Natural killer cell (primary cell): ENCODE measurements around the gene PGF. TPM values are rescaled to one million over a fixed set of nuclear protein-coding genes. Genes with fewer than 3 reads are reported as not detected.

Source experiments
- ATAC-seq, 3 donors: fragments of 150-1000 bp in 2 of 3; fragments of 200-7000 bp in 1 of 3; cut with Tn5 transposase; 1 replicate in 1 of 3; 2 replicates in 2 of 3; pipeline ENCODE4 v1.10.0; 2021; ENCODE audit warnings: mild to moderate bottlenecking in 2 of 3, moderate library complexity in 2 of 3
- DNase-seq, 2 donors: peaks; one replicate each; pipeline versions ENCODE4 v3.0.0 to v3.0.0-alpha.2; 2013 to 2021; ENCODE audit warnings: mixed read lengths in 1 of 2
- H3K27ac ChIP-seq: one replicate; pipeline ENCODE4 v1.5.1; 2013; ENCODE audit warnings: mild to moderate bottlenecking, low read length
- H3K27me3 ChIP-seq: one replicate; pipeline ENCODE4 v1.6.1; 2013; ENCODE audit warnings: low read length; ENCODE audit not compliant: control insufficient read depth, insufficient read depth
- H3K36me3 ChIP-seq: one replicate; pipeline ENCODE4 v1.6.1; 2013; ENCODE audit warnings: low read length; ENCODE audit not compliant: control insufficient read depth, insufficient read depth
- H3K4me1 ChIP-seq: one replicate; pipeline ENCODE4 v1.6.1; 2013; ENCODE audit warnings: low read length; ENCODE audit not compliant: control insufficient read depth, insufficient read depth
- H3K4me3 ChIP-seq: one replicate; pipeline ENCODE4 v1.5.1; 2013; ENCODE audit warnings: low read length
- H3K9me3 ChIP-seq: one replicate; pipeline ENCODE4 v1.6.1; 2013; ENCODE audit warnings: low read length; ENCODE audit not compliant: control insufficient read depth, insufficient read depth
- H3K27ac Mint-ChIP-seq, 2 donors: one replicate each; pipeline ENCODE4 v1.8.0; 2022; ENCODE audit warnings: mild to moderate bottlenecking in 2 of 2, mixed read lengths in 2 of 2, moderate library complexity in 1 of 2
- H3K27me3 Mint-ChIP-seq, 2 donors: one replicate each; pipeline ENCODE4 v1.8.0; 2022; ENCODE audit warnings: low read depth in 2 of 2, mixed read lengths in 2 of 2
- H3K36me3 Mint-ChIP-seq: one replicate; pipeline ENCODE4 v1.8.0; 2022; ENCODE audit warnings: mixed read lengths
- H3K4me1 Mint-ChIP-seq, 2 donors: one replicate each; pipeline ENCODE4 v1.8.0; 2022; ENCODE audit warnings: mixed read lengths in 2 of 2
- H3K4me3 Mint-ChIP-seq: one replicate; pipeline ENCODE4 v1.8.0; 2022; ENCODE audit warnings: mild to moderate bottlenecking, moderate library complexity, mixed read lengths
- H3K9me3 Mint-ChIP-seq, 2 donors: one replicate each; pipeline ENCODE4 v1.8.0; 2022; ENCODE audit warnings: mixed read lengths in 2 of 2
- CTCF ChIP-seq: fragments of 200-600 bp; IDR thresholded peaks from one replicate; pipeline ENCODE4 v1.8.0; 2022; ENCODE audit warnings: antibody characterized with exemption
- WGBS: methylation state at CpG from one replicate; pipeline ENCODE4 v1.1.7; 2013; ENCODE audit warnings: missing lambda C conversion rate; ENCODE audit not compliant: insufficient coverage; 5-methylcytosine and 5-hydroxymethylcytosine counted together
- intact Hi-C: fragments of 100-400 bp; cut with micrococcal nuclease; formaldehyde crosslinking; loops from one replicate; pipeline ENCODE4 v1.14.2; 2022
- total RNA-seq, 4 donors: library from RNA; stranded (reverse); fragments of 120-200 nt in 1 of 4; gene quantifications; one replicate each; pipeline versions ENCODE4 v1.2.3 to v1.2.4, GENCODE V29; 2013 to 2022

Gene PGF
- total RNA-seq, 3 donors from 2014 or later (not counting 1 experiment from before 2014, with no cell fraction given): 0.33 to 0.34 TPM; not detected in 1

- Histone ChIP-seq H3K4me1 (peaks cover 10% of the 10 kb centered on the region), H3K9me3 (no peaks in the 10 kb centered on the region), H3K4me3 (no peak overlapping the region), H3K36me3 (no peaks in the 10 kb centered on the region), H3K27me3 (peaks cover 8% of the 10 kb centered on the region), H3K27ac (no peak overlapping the region)
- 88% methylated on average over 6 of the region's 6 CpGs for WGBS
- no peaks in the 10 kb centered on the region for H3K9me3 Mint-ChIP-seq
- no peak overlapping the region for H3K27ac Mint-ChIP-seq
- ATAC-seq (no peak), DNase-seq (no peak)
- H3K4me3 Mint-ChIP-seq: no peak overlapping the region
- no peaks in the 10 kb centered on the region for H3K4me1 Mint-ChIP-seq
- peaks cover 0 to 5% of the 10 kb centered on the region in 2 donors for H3K27me3 Mint-ChIP-seq
- no peak for TF ChIP-seq CTCF
- no peaks in the 10 kb centered on the region for H3K36me3 Mint-ChIP-seq
- intact Hi-C loops: no loop called here
Observed at GRCh38 chr14:74952180-74952665, 3.2 kb downstream of the PGF start.

- no peak for DNase-seq
- H3K9me3 ChIP-seq: no peaks in the 10 kb centered on the region
- H3K27me3 ChIP-seq: peaks cover 8% of the 10 kb centered on the region
- H3K27ac Mint-ChIP-seq: no peak overlapping the region
- no peaks in the 10 kb centered on the region for H3K36me3 Mint-ChIP-seq
- WGBS: 69% methylated on average over 14 of the region's 15 CpGs
- H3K27ac ChIP-seq: no peak overlapping the region
- no peaks in the 10 kb centered on the region for H3K36me3 ChIP-seq
- H3K9me3 Mint-ChIP-seq: no peaks in the 10 kb centered on the region
- intact Hi-C loops: no loop called here
- no peak overlapping the region for H3K4me3 ChIP-seq
- TF ChIP-seq CTCF: no peak
- ATAC-seq: no peak
- peaks cover 2 to 3% of the 10 kb centered on the region in 2 donors for H3K4me1 Mint-ChIP-seq
- peaks cover 13% of the 10 kb centered on the region for H3K4me1 ChIP-seq
- H3K27me3 Mint-ChIP-seq: peaks cover 0 to 4% of the 10 kb centered on the region in 2 donors
- no peak overlapping the region for H3K4me3 Mint-ChIP-seq
Observed at GRCh38 chr14:74951443-74952179, 3.8 kb downstream of the PGF start.

- Mint-ChIP-seq H3K36me3 (no peaks in the 10 kb centered on the region), H3K9me3 (no peaks in the 10 kb centered on the region), H3K27me3 (no peaks in the 10 kb centered on the region), H3K4me1 (peaks cover 9% of the 10 kb centered on the region in 2 donors), H3K27ac (no peak overlapping the region), H3K4me3 (no peak overlapping the region)
- Histone ChIP-seq H3K9me3 (no peaks in the 10 kb centered on the region), H3K36me3 (no peaks in the 10 kb centered on the region), H3K4me1 (peaks cover 20% of the 10 kb centered on the region), H3K27me3 (peaks cover 8% of the 10 kb centered on the region), H3K4me3 (no peak overlapping the region), H3K27ac (no peak overlapping the region)
- 88% methylated on average over 5 of the region's 9 CpGs for WGBS
- ATAC-seq: no peak
- intact Hi-C loops: no loop called here
- TF ChIP-seq CTCF: no peak
- DNase-seq: no peak
Observed at GRCh38 chr14:74950795-74951442, 4.5 kb downstream of the PGF start.
